A673 (cell line): ENCODE data around the gene ZBTB7B. TPM values are rescaled to one million over a fixed set of nuclear protein-coding genes. Genes with fewer than 3 reads are reported as not detected.

Experiments used
- BruUV-seq: library from RNA; stranded (reverse); fragments of 400-500 nt; replicated peaks from 2 replicates; lab custom pipeline; 2021; lab: Mats Ljungman, UMichigan
- CTCF ChIA-PET: fragments of 300-600 bp; sonication (Branson Sonifier 250); formaldehyde crosslinking; loops from one replicate; lab custom pipeline; 2022; ENCODE audit warnings: antibody characterized with exemption; lab: Charles Lee
- POLR2A ChIA-PET: fragments of 300-600 bp; sonication (Branson Sonifier 250); formaldehyde crosslinking; loops from one replicate; lab custom pipeline; 2022; ENCODE audit warnings: antibody characterized with exemption; ENCODE audit not compliant: low non-redundant PET; lab: Charles Lee
- DNase-seq: peaks from one replicate; pipeline ENCODE4 v3.0.0-alpha.2; 2015; ENCODE audit warnings: low spot score
- H3K27ac ChIP-seq: fragments of 200-600 bp; sonication (generic); 2 replicates; pipeline ENCODE4 v1.5.1; 2016; ENCODE audit warnings: mixed run types, low read depth, mild to moderate bottlenecking, mixed read lengths, antibody characterized with exemption, low read length; ENCODE audit not compliant: poor library complexity, severe bottlenecking
- H3K27me3 ChIP-seq: fragments of 200-600 bp; sonication (generic); replicated peaks from 2 replicates; pipeline ENCODE4 v1.6.1; 2017; ENCODE audit warnings: mixed run types, low read depth, mild to moderate bottlenecking, mixed read lengths, antibody characterized with exemption, low read length; ENCODE audit not compliant: insufficient read depth, poor library complexity
- H3K36me3 ChIP-seq: fragments of 200-600 bp; sonication (generic); 2 replicates; pipeline ENCODE4 v1.6.1; 2016; ENCODE audit warnings: mixed run types, mild to moderate bottlenecking, mixed read lengths, antibody characterized with exemption, low read length; ENCODE audit not compliant: insufficient read depth, poor library complexity, severe bottlenecking
- H3K4me1 ChIP-seq: fragments of 200-600 bp; sonication (generic); 2 replicates; pipeline ENCODE4 v1.6.1; 2017; ENCODE audit warnings: mixed run types, mild to moderate bottlenecking, mixed read lengths, antibody characterized with exemption, low read length; ENCODE audit not compliant: insufficient read depth, poor library complexity, severe bottlenecking
- H3K4me3 ChIP-seq: fragments of 200-600 bp; sonication (generic); 2 replicates; pipeline ENCODE4 v1.5.1; 2016; ENCODE audit warnings: low read depth, mixed run types, mild to moderate bottlenecking, mixed read lengths, low read length; ENCODE audit not compliant: poor library complexity, severe bottlenecking
- H3K9me3 ChIP-seq: fragments of 200-600 bp; sonication (generic); 2 replicates; pipeline ENCODE4 v1.6.1; 2016; ENCODE audit warnings: mixed run types, low read depth, mild to moderate bottlenecking, mixed read lengths, antibody characterized with exemption, low read length; ENCODE audit not compliant: poor library complexity, severe bottlenecking
- EZH2 ChIP-seq: fragments of 200-600 bp; sonication (generic); IDR thresholded peaks from 2 replicates; pipeline ENCODE4 v1.6.1; 2017; ENCODE audit warnings: borderline replicate concordance, low read depth, mild to moderate bottlenecking, mixed read lengths, antibody characterized with exemption, low read length; ENCODE audit not compliant: poor library complexity, severe bottlenecking
- intact Hi-C: fragments of 100-400 bp; cut with micrococcal nuclease; formaldehyde crosslinking; loops from one replicate; pipeline ENCODE4 v1.10.0; 2022; ENCODE audit not compliant: unreplicated experiment
- microRNA-seq: library from miRNA; unstranded; fragments of <30 nt; microRNA quantifications from one replicate; pipeline ENCODE4 v1.2.0, GENCODE V29; 2021
- total RNA-seq: library from RNA; stranded (reverse); gene quantifications from 2 replicates; pipeline ENCODE4 v1.2.3, GENCODE V29; 2021
- TF ChIP-seq, protein P1 (sequence below): fragments of 300-800, 200-600 bp; sonication (generic); conservative IDR thresholded peaks from 2 replicates; pipeline ENCODE4 v1.5.1; 2017; ENCODE audit warnings: low read depth, mild to moderate bottlenecking, antibody characterized with exemption, low read length, moderate library complexity, mixed read lengths

Gene ZBTB7B
- total RNA-seq, 1 experiment from 2014 or later, result 19.2 TPM

DNA sequence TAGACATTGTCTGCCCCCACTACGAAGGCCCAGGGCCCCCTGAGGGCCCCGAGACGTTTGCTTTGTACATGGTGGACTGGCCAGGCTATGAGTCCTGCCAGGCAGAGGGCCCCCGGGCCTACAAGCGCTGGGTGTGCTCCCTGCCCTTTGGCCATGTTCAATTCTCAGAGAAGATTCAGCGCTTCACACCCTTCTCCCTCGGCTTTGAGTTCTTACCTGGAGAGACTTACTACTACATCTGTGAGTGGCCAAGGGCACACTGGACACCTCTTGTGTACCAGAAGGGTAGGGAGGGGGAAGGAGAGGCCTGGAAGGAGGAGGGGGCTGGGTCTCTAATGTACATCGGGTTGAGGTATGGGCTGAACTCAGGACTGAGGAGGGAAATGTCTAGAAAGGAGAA lies 64.2 kb downstream of the ZBTB7B start:
- no TSS peak for BruUV-seq
- Histone ChIP-seq H3K36me3 (peaks cover 5% of the 10 kb centered on the region), H3K27ac (no peak overlapping the region), H3K4me3 (no peak overlapping the region), H3K4me1 (peaks cover 38% of the 10 kb centered on the region), H3K9me3 (no peaks in the 10 kb centered on the region), H3K27me3 (no peaks in the 10 kb centered on the region)
- TF ChIP-seq, protein P1, sequence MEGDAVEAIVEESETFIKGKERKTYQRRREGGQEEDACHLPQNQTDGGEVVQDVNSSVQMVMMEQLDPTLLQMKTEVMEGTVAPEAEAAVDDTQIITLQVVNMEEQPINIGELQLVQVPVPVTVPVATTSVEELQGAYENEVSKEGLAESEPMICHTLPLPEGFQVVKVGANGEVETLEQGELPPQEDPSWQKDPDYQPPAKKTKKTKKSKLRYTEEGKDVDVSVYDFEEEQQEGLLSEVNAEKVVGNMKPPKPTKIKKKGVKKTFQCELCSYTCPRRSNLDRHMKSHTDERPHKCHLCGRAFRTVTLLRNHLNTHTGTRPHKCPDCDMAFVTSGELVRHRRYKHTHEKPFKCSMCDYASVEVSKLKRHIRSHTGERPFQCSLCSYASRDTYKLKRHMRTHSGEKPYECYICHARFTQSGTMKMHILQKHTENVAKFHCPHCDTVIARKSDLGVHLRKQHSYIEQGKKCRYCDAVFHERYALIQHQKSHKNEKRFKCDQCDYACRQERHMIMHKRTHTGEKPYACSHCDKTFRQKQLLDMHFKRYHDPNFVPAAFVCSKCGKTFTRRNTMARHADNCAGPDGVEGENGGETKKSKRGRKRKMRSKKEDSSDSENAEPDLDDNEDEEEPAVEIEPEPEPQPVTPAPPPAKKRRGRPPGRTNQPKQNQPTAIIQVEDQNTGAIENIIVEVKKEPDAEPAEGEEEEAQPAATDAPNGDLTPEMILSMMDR, result no peak
- TF ChIP-seq EZH2, result no peak
- POLR2A ChIA-PET, result no interaction called here
- CTCF ChIA-PET, result no interaction called here
- intact Hi-C loops, result no loop called here
- DNase-seq, result no peak

Small RNA genes lying within 50 kb of the gene (microRNA-seq; reads per million reads assigned to microRNA genes)
- not detected for gene MIR4258

Other genes with a start within 250 kb of the ZBTB7B start
- 0.73 and 1.5 TPM in 2 replicates for gene KCNN3, start 132.5 kb upstream of the ZBTB7B start, total RNA-seq
- gene PMVK, start 66.1 kb upstream of the ZBTB7B start, total RNA-seq, result 30.8 and 34.4 TPM in 2 replicates
- gene PBXIP1, start 46.7 kb upstream of the ZBTB7B start, total RNA-seq, result 12.7 and 20.8 TPM in 2 replicates
- gene PYGO2, start 41.0 kb upstream of the ZBTB7B start, total RNA-seq, result 46.3 and 48.5 TPM in 2 replicates
- gene SHC1, start 32.1 kb upstream of the ZBTB7B start, total RNA-seq, result 201 and 204 TPM in 2 replicates
- 291 and 295 TPM in 2 replicates for gene CKS1B, start 28.1 kb upstream of the ZBTB7B start, total RNA-seq
- gene FLAD1, start 19.5 kb upstream of the ZBTB7B start, total RNA-seq, result 82.4 and 84.2 TPM in 2 replicates
- 1.4 and 1.7 TPM in 2 replicates for gene LENEP, start 9.2 kb upstream of the ZBTB7B start, total RNA-seq
- gene DCST2, start 31.0 kb downstream of the ZBTB7B start, total RNA-seq, result 0.21 TPM in 1 of 2 replicates, not detected in the other
- not detected in 2 replicates for gene DCST1, start 31.0 kb downstream of the ZBTB7B start, total RNA-seq
- 36.3 and 48.5 TPM in 2 replicates for gene ADAM15, start 48.5 kb downstream of the ZBTB7B start, total RNA-seq
- gene EFNA4, start 60.9 kb downstream of the ZBTB7B start, total RNA-seq, result 17.0 and 18.8 TPM in 2 replicates
- 5.8 and 8.9 TPM in 2 replicates for gene EFNA3, start 76.0 kb downstream of the ZBTB7B start, total RNA-seq
- gene EFNA1, start 125.1 kb downstream of the ZBTB7B start, total RNA-seq, result 0.90 and 1.0 TPM in 2 replicates
- gene SLC50A1, start 133.1 kb downstream of the ZBTB7B start, total RNA-seq, result 30.3 and 33.8 TPM in 2 replicates
- 34.0 and 37.4 TPM in 2 replicates for gene DPM3, start 137.7 kb downstream of the ZBTB7B start, total RNA-seq
- gene KRTCAP2, start 170.5 kb downstream of the ZBTB7B start, total RNA-seq, result 162 and 179 TPM in 2 replicates
- 5.1 and 6.2 TPM in 2 replicates for gene TRIM46, start 171.0 kb downstream of the ZBTB7B start, total RNA-seq
- gene THBS3, start 205.1 kb downstream of the ZBTB7B start, total RNA-seq, result 23.2 and 29.7 TPM in 2 replicates
- gene MTX1, start 205.9 kb downstream of the ZBTB7B start, total RNA-seq, result 65.2 and 75.9 TPM in 2 replicates